Right forelimb (tissue), 1 donor: ENCODE measurements around the gene AGXT.
A peak's percentile ranks its signal among the peaks of the same experiment; 100 is the strongest.

ENCODE experiments used
- DNase-seq: peaks from one replicate; pipeline ENCODE4 v3.0.0-alpha.2; 2018

The AGXT gene

DNA sequence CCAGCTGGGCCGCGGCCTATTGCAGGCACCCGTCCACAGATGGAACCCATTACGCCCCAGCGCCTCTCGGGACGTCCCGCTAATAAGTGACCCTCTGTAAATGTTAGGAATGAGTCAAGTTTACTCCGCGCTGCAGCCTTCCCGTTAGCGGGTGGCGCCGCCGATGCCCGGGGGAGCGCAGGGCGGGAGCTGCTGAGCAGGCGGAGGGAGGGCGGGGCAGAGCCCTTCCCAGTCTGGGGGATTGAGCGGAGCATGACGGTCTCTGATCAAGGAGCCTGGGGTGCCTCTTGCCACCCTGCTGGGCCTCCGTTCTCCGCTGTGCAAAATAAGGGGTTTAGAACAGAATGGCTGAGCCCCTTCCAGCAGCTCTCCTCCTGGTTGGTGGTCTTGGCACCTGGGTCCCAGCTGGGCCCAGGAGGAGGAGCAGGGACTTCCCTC lies 48.0 kb downstream of the AGXT start:
- peak; percentile 80 for DNase-seq

DNA sequence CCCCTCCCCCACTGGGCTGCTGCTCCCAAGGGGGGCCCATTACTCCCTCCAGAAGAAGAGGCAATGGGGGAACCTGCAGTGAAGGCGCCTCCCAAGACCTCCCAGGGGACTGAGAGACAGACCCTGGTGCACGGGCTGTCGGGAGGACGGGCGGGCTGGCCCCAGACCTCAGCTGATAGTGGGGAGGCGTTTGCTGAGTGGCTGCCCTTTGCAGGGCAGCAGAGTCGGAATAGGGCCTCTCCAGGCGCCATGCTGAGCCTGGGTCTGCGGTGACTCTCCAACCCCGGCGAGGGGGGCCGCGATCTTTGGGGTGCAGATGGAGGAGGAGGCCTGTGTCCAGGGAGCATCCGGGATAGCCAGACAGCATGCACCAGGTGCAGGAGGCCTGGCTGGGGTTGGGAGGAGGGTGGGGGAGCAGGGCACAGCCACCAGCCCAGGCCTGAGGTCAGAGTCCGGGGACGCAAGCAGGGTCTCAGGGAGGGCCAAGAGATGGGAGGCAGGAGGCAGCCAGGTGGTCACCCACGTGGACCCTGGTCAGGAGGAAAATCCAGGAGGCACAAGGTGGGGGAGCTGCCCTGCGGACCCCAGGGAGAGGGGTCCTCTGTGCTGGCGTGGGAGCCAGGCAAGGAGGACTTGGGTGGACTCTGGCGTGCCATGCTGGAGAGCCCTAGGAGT lies 48.5 kb downstream of the AGXT start:
- no peak for DNase-seq

DNA sequence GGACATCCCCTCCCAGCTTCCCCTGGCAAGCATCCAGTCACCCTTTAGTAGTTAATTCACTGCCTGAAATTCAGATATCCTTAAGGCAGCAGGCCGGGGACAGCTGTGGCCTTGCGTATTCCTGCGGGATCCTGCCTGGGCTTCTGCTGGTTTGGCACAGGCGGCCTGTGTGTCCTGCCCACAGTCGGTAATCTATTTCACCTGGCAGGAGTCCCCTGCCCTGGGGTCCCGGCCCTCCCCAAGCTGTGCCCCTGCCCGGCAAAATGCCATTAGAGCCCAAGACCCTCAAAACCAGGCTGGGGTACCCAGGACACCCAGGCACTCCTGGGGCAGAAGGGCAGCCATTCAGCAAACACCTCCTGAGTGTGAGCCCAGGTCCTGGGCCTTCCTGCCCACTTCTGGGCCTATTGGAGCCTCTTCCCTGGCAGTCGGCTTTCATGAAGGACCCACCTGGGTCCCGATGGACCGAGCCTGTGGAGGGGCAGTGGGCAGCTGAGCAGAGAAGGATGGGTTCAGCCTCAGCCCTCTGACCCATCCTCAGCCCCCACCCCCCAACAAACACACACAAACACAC lies 49.1 kb downstream of the AGXT start:
- peak; percentile 44 for DNase-seq

DNA sequence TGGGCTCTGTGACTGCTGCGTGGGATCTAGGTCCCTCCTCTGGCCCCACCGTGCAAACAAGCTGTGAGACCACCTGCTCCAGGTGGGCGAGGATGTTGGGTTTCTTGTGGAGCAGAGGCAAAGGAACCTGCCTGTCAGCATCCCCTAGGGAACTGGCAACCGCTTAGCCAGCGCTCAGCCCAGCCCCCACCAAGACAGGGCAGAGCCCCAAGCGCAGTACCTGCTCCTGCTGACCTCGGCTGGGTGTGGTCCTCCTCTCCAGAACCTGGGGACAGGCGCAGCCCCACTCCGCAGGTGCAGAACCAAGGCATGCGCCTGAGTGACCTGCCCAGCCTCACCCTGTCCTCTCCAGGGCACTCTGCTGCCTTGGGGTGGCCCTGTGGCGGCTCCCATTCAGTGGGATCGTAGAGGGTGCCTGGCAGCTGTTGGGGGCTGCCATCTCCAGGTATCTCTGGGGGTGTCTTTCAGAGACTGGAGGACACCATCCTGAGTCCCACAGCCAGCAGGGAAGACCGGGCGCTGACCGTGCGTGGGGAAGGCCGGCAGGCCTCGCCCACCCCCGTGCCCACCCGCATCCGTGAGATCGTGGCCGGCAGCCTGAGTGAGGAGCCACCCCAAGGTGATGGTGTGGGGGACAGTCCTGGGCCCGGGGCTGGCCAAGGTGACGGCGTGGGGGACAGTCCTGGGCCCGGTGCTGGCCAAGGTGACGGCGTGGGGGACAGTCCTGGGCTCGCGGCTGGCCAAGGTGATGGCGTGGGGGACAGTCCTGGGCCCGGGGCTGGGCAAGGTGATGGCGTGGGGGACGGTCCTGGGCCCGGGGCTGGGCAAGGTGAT lies 49.9 kb downstream of the AGXT start:
- peak; percentile 32 for DNase-seq

DNA sequence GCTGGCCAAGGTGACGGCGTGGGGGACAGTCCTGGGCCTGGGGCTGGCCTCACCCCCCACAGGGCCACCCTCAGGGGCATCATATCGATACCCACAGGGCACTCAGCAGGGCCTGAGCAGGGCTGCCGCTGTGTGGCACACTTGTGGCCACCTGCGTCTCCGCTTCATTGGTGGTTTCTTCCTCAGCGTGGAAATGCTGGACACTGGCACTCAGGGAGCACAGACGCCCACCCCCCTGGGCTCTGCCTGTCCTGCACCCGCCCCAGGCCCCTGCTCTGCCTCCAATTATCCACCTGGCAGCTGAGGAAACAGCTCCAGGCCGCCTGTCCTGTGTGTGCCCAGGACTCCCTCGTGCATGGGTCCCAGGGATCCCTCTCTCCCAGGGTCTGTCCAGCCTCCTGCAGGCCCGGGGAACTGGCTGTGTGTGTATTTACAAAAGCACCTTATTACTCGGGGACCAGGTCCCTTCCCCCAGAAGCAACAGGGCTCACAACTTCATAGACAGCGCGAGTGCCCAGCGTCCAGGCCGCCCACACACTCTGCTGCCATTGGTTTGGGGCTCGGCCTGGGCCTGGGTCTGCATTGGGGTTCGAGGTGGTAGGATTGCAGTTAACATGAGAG lies 50.6 kb downstream of the AGXT start:
- DNase-seq, result peak; percentile 43

DNA sequence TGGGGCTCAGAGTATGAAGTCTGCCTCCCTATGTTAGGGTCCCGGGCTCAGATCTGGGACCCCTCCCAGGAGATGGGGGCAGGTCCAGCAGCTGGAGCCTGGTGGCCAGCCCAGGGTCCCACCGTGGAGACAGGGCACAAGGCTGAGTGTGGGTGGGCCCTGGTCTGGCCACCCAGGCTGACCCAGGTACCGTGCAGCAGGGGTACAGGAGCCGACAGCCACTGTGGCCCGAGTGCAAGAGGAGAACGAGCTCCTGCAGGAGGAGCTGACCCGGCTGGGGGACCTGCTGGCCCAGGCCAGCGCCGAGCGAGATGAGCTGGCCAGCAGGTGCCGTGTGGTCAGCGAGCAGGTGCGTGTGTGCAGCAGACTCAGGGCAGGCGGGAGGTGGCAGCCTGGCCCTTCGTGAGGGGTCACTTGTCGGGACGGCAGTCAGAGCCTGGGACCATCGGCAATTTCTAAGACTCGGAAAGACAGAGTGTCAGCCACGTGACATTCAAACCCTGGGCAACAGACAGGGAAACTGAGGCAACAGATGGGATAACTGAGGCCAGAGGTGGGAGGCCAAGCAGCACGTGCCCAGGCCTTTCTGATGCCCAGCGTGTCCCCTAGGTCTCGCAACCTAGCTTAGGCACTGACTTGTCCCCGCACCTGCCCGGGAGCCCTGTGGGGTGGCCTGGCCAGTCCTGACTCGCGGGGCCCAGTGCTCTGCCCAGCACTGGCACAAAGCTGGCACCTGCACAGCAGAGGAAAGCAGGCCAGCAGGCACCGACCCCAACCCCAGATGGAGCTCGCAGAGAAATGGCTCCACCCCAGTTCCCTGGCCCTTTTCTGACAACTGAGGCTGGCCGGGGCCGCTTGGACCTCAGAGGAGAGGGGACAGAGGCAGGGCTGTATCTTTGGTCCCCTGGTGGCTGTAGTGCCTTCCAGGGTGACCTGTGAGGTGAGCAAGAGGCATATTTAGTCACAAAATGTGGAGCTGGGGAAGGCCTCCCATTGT lies 51.5 kb downstream of the AGXT start:
- DNase-seq, result peak; percentile 43

DNA sequence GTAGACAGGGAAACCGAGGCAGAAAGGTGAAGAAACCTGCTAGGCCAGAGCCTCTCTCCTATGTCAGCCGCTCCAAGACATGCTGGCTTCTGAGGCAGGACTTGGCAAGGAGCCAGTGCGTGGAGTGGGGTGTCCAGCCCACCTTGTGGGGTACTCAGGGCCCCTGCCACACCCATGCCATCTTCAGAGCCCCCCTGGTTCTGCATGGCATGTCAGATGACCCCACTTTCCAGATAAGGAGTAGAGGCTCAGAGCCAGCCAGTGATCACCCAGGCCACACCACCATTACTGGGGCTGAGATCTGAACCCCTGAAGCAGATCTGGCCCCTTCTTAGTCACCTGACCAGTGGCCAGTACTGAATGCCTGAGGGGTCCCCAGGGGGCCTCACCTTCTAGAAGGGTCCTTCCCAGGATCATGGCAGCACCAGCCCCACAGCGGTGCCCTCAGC lies 52.2 kb downstream of the AGXT start:
- DNase-seq, result peak; percentile 39

DNA sequence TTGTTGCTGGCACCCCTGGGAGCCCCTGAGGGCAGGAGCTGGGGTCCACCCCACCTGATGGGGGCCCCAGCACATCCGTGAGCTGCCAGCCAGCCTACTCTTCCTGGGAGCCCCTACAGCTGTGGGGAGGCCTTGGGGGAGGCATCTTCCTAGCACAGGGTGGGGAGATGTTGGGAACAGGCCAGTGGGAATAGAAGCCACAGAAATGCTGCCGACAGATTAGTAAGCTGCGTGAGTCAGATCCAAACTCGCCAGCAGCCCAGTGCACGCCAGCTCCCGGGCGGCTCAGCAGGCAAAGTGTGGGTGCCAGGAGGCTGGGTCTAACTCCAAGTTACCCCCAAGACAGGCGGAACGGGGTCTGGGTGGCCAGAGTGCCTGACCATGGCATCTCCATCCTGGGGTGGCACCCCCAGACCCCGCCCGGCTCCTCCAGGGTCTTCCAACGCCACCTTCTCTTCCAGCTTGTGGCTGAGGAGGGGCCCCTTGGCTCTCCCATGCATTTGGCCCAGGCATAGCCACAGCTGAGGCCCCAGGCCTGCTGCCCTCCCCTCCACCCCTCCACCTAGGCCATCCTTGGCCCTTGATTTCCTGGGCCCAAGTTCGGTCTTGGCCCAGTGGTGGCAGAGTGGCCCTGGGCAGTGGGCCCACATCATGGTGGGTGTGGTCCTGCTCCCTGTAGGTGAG lies 52.8 kb downstream of the AGXT start:
- DNase-seq, result peak; percentile 49

DNA sequence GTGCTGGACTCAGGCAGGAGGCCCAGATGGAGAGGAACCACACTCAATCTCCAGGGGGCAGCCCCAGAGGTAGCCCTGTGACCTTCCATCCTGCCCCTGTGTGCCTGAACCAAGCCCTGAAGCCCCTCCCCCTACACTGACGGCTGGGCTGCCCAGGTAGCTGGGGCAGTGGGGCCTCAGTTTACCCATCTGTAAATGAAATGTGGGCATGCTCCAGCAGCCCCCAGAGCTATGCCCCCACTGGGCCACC lies 53.3 kb downstream of the AGXT start:
- DNase-seq, result no peak

DNA sequence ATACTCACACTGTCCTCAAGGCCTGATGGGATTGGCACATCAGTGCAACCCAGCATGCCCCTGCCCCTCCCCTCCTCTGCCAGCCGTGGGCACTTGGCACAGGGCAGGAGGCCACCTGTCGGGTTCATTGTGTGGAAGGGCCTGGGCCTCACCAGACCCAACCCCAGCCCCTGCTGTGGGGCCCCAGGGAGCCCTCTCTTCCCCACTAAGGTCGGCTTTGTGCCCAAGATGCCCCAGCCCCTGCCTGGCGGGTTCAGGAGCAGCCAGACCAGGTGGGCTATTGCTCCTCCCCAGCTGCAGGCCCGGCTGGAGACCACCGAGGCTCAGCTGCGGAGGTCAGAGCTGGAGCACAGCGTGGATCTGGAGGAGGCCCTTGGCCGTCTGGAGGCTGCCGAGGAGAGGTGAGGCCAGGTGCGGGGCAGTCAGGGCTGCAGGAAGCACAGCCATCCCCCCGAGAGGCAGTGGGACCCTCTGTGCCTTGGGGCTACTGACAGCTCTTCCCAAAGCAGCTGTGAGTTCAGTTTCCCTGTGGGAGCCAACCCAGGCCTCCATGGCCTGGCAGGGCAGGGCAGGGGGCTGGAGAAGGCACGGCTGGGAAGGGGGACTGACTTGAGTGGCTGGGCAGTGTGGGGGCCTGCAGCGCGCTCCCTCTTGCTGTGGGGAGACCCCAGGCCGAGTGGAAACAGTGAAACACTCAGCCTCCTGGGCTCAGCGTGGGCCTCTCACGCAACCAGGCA lies 53.8 kb downstream of the AGXT start:
- DNase-seq, result peak; percentile 34

DNA sequence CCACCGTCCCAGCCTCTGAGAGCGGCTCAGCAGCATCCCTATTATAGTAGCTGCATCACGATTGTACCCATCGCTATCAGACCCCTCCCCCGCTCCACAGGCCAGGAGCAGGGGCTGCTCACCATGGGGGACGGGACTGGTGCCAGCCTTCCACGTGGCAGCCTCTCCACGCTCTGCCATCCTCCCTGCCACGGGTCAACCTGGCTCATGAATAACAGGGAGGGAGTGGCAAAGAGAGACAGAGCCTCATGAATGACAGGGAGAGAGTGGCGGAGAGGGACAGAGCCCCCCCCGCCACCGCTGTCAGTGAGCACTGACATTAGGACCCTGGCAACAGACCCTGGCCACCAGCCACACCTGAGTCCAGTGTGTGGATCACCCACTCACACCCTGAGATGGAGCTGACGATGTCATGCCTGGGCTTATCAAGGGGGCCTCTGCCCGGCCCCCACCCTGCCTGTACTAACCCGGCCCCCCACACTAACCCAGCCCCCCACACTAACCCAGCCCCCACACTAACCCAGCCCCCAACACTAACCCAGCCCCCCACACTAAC lies 54.4 kb downstream of the AGXT start:
- peak; percentile 41 for DNase-seq

DNA sequence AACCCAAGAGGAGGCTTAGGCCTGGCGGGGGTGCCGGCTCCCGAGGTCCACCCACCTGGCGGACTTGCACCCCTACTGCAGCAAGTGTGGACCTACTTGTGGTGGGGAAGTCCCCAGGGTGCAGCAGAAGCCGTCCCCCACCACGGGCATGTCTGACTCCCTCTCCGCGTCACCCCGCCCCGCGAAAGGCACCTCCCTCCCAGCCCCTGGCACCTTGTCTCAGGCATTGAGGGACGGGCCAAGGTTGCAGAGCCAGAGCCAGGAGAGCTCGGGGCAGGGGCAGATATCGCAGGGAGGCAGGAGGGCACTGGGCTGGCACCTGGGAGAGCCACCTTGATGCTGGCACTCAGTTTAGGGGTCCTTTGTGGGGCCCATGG lies 56.6 kb downstream of the AGXT start:
- peak; percentile 26 for DNase-seq

DNA sequence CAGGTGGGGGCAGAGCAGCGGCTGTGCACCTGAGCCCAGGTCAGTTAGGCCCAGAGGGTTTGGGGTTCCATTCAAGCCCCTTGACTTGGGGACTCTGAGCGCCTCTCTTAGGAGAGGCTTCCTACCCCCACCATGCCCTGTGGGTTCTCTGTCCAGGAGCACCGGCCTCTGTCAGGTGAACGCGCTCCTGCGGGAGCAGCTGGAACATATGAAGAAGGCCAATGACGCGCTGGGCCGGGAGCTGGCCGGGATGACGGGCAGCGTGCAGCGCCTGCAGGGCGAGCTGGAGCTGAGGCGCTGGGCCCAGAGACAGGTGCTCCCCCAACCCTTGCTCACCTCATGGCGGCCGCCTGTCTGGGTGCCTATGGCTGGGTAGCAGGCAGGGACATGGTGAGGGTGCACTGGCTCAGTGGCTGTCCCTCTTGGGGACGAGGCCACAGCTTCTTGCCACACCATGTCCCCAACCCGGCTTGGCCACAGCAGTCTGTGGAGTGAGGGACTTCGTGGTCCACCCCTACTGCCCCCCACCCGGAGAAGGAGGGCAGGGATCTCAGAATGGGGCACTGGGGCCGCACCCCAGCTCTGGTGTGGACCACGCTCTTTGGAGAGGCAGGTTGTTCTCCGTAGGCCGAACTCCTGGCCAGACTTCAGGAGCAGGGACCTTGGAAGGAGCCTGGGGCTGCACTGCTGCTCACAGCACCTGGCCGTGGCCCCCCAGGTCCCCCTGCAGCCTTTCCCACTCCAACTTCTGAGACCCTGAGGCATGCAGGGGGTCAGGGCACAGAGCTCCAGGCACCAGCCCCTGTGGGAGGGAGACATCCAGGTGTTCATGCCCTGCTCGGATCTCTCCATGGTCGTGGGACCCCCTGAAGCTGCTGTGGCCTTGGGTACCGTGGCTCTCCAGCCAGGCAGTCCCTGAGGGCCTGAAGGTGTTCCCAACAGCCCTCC lies 57.2 kb downstream of the AGXT start:
- DNase-seq, result peak; percentile 27

DNA sequence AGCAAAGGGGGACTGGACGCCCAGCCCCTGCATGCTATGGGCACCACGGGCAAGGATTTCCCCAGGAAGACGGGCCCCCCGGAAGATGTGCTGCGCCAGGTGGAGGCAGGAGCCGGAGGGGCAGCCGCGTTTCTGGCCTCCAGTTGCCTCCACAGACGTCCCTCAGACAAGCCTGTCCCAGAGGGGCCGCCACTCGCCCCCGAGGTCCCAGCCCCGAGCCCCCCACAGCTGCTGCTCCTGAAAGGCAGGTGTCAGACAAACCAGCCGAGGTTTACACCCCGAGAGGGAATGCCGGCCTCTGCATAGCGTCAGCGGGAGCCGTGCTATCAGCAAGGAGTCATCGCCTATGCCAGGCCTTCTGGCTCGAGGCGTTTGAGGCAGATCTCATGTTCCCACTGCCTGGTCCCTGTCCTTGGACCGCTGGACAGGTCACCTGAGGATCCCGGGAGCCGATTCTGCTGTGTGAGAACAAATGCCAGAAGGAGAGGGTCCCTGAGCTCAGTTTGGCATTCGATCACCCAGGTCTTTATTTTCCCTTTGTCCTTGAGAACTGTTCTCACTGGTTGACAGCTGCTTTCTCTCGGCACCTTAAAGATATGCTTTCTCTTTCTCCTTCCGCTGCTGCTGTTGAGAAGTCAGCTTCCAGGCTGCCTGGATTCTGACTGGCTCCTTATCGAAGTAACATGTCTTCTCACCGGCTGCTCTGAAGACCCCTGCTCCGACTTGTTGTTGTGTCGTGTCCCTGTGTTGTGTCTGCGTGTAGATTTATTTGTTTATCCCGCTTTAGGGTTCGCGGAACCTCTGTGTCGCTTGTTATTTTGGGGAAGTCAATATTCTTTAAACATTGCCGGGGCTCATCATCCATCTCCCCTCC lies 58.1 kb downstream of the AGXT start:
- DNase-seq, result peak; percentile 41

DNA sequence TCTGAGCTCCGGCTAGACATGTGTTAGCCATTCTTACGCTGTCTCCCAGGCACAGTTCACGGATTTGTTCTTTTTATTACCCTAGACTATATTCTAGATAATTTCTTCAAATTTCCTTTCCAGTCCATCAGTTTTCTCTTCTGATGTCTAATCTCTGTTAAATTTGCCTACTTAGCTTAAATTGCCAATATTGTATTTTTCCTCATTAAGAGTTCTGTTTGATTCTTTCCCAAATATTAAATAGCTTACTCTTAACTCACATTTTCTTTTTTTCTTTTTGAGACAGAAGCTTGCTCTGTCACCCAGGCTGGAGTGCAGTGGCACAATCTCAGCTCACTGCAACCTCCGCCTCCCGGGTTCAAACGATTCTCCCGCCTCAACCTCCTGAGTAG lies 58.8 kb downstream of the AGXT start:
- DNase-seq, result no peak

DNA sequence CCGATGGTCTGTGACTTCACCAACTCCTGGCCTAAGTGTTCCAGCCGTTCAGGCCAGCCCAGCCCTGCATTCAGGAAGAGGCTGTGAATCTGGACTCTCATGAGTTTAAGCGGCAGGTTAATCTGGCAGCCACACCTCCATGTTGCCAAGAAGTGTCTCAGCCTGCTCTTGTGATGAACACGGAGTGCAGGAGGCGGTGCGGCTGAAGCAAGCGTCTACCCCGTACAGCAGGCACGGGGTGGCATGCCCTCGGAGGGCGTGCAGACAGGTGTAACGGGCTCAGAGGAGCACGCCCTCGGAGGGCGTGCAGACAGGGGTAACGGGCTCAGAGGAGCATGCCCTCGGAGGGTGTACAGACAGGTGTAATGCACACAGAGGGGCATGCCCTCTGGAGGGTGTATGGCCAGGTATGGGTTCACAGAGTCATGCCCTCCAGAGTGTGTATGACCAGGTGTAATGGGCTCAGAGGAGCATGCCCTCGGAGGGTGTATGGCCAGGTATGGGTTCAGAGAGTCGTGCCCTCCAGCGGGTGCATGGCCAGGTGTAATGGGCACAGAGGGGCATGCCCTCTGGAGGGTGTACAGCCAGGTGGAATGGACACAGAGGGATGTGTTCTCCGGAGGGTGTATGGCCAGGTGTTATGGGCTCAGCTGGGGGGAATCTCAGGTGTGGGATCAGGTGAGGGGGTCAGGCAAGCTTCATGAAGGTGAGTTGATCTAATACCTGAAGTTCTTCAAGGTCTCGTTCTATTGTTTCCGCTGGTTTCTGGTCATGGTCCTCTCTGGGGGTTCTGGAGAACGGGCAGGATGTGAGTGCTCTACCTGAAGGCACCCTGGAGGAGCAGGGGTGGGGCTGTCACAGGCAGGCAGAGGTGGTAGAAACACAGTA lies 60.1 kb downstream of the AGXT start:
- peak; percentile 29 for DNase-seq

DNA sequence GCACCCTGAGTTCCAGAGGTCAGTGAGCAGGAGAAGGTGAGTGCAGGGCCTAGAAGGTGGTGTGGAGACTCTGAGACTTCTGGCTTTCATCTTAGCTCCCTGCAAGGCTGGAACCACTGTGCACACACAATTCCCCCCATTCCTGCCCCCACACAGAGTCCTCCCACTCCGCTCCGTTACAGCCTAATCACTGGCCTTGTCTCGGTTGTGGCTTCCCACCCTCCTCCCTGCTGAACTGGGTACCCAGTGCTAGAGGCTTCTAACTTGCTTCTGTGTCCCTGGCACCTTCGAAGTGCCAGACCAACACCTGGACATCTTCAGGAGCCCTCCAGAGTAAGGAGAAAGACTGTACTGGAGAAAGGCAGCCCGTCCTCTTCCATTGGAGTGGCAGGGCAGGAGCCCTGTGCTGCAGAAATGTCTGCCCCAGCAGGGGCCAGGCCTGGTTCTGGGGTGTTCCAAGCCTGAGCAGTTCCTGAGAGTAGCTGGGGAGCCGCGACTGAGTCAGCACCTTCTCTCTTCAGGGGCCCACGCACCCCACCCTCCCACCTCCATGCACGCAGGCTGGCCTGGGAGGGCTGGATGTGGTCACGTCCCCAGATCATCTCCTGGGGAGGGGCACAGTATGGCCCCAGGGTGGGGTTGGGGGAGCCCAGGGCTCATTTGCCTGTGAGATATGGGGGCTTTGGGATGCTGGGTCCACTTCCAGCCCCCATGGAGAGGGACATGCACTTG lies 60.9 kb downstream of the AGXT start:
- peak; percentile 25 for DNase-seq
